Spleen (tissue), 7 donors: Measurements from ENCODE around the gene RIMS4.
"Not testable (repeated sequence)": the region's sequence is repeated elsewhere in the genome, so short reads cannot be mapped to it uniquely, and the experiment has no call there.

ENCODE experiments used
- POLR2A ChIP-seq, 3 donors: fragments of 450-650 bp; IDR thresholded peaks; one replicate each; pipeline ENCODE4 v1.5.1; 2017; ENCODE audit warnings: antibody characterized with exemption in 3 of 3, mild to moderate bottlenecking in 1 of 3
- POLR2AphosphoS5 ChIP-seq, 3 donors: sonication (generic); formaldehyde crosslinking; IDR thresholded peaks; one replicate each; pipeline ENCODE4 v1.5.1; 2017; ENCODE audit warnings: antibody characterized with exemption in 3 of 3
- TF ChIP-seq, protein P1 (sequence below), 11 experiments: fragments of 200-600 bp in 7 of 11; fragments of 450-650 bp in 4 of 11; sonication (generic) in 4 of 11; IDR thresholded peaks in 8 of 11; conservative IDR thresholded peaks in 3 of 11; 1 replicate in 7 of 11; 2 replicates in 4 of 11; pipeline versions ENCODE4 v1.4.0 to v1.8.0; 2016 to 2021; ENCODE audit warnings: antibody characterized with exemption in 11 of 11, inconsistent platforms in 4 of 11, mild to moderate bottlenecking in 1 of 11
- donor health status: DM: no; HTN: no; CAD: no; lungs with moderate emphysema.
- donor health status: DM: no; HTN: no; CAD: no.
- donor health status: DM: no; HTN: no; CAD: no.

GRCh38 chr20:44821576-44821975 is 11.2 kb upstream of the RIMS4 start:
- TF ChIP-seq POLR2AphosphoS5, POLR2A (IDR thresholded peaks at IDR 0.05): not testable (repeated sequence)
- TF ChIP-seq, protein P1, sequence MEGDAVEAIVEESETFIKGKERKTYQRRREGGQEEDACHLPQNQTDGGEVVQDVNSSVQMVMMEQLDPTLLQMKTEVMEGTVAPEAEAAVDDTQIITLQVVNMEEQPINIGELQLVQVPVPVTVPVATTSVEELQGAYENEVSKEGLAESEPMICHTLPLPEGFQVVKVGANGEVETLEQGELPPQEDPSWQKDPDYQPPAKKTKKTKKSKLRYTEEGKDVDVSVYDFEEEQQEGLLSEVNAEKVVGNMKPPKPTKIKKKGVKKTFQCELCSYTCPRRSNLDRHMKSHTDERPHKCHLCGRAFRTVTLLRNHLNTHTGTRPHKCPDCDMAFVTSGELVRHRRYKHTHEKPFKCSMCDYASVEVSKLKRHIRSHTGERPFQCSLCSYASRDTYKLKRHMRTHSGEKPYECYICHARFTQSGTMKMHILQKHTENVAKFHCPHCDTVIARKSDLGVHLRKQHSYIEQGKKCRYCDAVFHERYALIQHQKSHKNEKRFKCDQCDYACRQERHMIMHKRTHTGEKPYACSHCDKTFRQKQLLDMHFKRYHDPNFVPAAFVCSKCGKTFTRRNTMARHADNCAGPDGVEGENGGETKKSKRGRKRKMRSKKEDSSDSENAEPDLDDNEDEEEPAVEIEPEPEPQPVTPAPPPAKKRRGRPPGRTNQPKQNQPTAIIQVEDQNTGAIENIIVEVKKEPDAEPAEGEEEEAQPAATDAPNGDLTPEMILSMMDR (IDR thresholded peaks at IDR 0.05 in 8 of 11, conservative IDR thresholded peaks at IDR 0.05 in 3 of 11): not testable (repeated sequence)
